Naive thymus-derived CD8-positive, alpha-beta T cell (primary cell): ENCODE results near the gene PALM3. TPM values are rescaled to one million over a fixed set of nuclear protein-coding genes. Genes with fewer than 3 reads are reported as not detected.
"Not testable (repeated sequence)": the region's sequence is repeated elsewhere in the genome, so short reads cannot be mapped to it uniquely, and the experiment has no call there.

Experiments used
- ATAC-seq, 2 donors: fragments of 150-1000 bp; cut with Tn5 transposase in 1 of 2; sonication (Bioruptor Pico), chemical (Tn5 transposase) in 1 of 2; 1 replicate in 1 of 2; 2 replicates in 1 of 2; pipeline ENCODE4 v1.10.0; 2021; ENCODE audit warnings: mild to moderate bottlenecking in 2 of 2, moderate library complexity in 2 of 2
- POLR2A ChIA-PET: fragments of 350-600 bp; sonication (Branson Sonifier 250); formaldehyde crosslinking; loops from one replicate; lab custom pipeline; 2021; ENCODE audit warnings: antibody characterized with exemption; lab: Charles Lee
- DNase-seq, 10 donors: peaks; one replicate each; pipeline versions ENCODE4 v3.0.0 to v3.0.0-alpha.2; 2020 to 2022
- H3K27ac Mint-ChIP-seq, 10 donors: one replicate each; pipeline ENCODE4 v1.8.0; 2020 to 2022; ENCODE audit warnings: mild to moderate bottlenecking in 10 of 10, mixed read lengths in 10 of 10, moderate library complexity in 4 of 10, inconsistent platforms in 1 of 10
- H3K27me3 Mint-ChIP-seq, 5 donors: one replicate each; pipeline ENCODE4 v1.8.0; 2021 to 2022; ENCODE audit warnings: mixed read lengths in 5 of 5
- H3K36me3 Mint-ChIP-seq, 3 donors: one replicate each; pipeline ENCODE4 v1.8.0; 2020 to 2022; ENCODE audit warnings: mixed read lengths in 3 of 3, mild to moderate bottlenecking in 2 of 3, inconsistent platforms in 1 of 3
- H3K4me1 Mint-ChIP-seq, 4 donors: one replicate each; pipeline ENCODE4 v1.8.0; 2021 to 2022; ENCODE audit warnings: mixed read lengths in 4 of 4
- H3K4me3 Mint-ChIP-seq, 10 donors: one replicate each; pipeline ENCODE4 v1.8.0; 2020 to 2022; ENCODE audit warnings: mild to moderate bottlenecking in 10 of 10, mixed read lengths in 10 of 10, moderate library complexity in 6 of 10, inconsistent platforms in 1 of 10
- H3K9me3 Mint-ChIP-seq, 9 donors: one replicate each; pipeline ENCODE4 v1.8.0; 2020 to 2022; ENCODE audit warnings: mixed read lengths in 9 of 9, mild to moderate bottlenecking in 3 of 9, inconsistent platforms in 1 of 9, moderate library complexity in 1 of 9
- polyA plus RNA-seq, 3 donors: library from polyadenylated mRNA; unstranded; fragments of 300-500 nt; fragmentation: Illumina TruSeq; gene quantifications; one replicate each; pipeline ENCODE4 v1.2.3, GENCODE V29; 2021
- total RNA-seq, 8 experiments: library from RNA in 2 of 8; stranded (reverse) in 2 of 8; gene quantifications; one replicate each; pipeline ENCODE4 v1.2.3 and lab custom pipeline; 2021 to 2026

The PALM3 gene
- total and polyA plus RNA-seq, 5 experiments from 2014 or later, result 0.13 TPM; not detected in 4

- Mint-ChIP-seq H3K4me1 (peaks cover 10 to 28% (median 20%) of the 10 kb centered on the region in 4 donors), H3K27me3 (peaks cover 16 to 38% (median 21%) of the 10 kb centered on the region in 5 donors), H3K36me3 (peaks cover 0 to 30% (median 16%) of the 10 kb centered on the region in 3 donors), H3K9me3 (peaks cover 0 to 2% (median 0%) of the 10 kb centered on the region in 9 donors), H3K4me3 (peak overlapping the region in 1 of 10 donors; percentile 3), H3K27ac (no peak overlapping the region)
- POLR2A ChIA-PET, result interaction anchor here (0.7 to 1.1 kb wide), 2 partner anchors 10 to 25 kb away, joined by 3 to 4 read pairs; partner anchors contain the start of gene IL27RA
- ATAC-seq, result no peak
- DNase-seq, result no peak
Observed at GRCh38 chr19:14056069-14056666, 5.7 kb downstream of the PALM3 start.

GRCh38 chr19:14055396-14055795 lies 6.5 kb downstream of the PALM3 start:
- peak overlapping the region in 3 of 10 donors; percentile 26 to 68 (median 37) for H3K27ac Mint-ChIP-seq
- ATAC-seq, result no peak
- H3K36me3 Mint-ChIP-seq, result peaks cover 0 to 38% (median 17%) of the 10 kb centered on the region in 3 donors

GRCh38 chr19:14054721-14055120 lies 7.2 kb downstream of the PALM3 start:
- no peak overlapping the region for H3K4me3 Mint-ChIP-seq
- H3K9me3 Mint-ChIP-seq, result peaks cover 0 to 2% (median 0%) of the 10 kb centered on the region in 9 donors
- H3K27me3 Mint-ChIP-seq, result peaks cover 9 to 24% (median 16%) of the 10 kb centered on the region in 5 donors
- POLR2A ChIA-PET, result interaction anchor here (0.6 to 0.8 kb wide), 2 partner anchors 176 to 260 kb away, joined by 3 read pairs; partner anchors contain the start of gene ZSWIM4
- no peak overlapping the region for H3K27ac Mint-ChIP-seq
- ATAC-seq, result peak in 1 of 2 donors; percentile 11
- no peak for DNase-seq
- H3K4me1 Mint-ChIP-seq, result peaks cover 10 to 27% (median 19%) of the 10 kb centered on the region in 4 donors
- H3K36me3 Mint-ChIP-seq, result peaks cover 0 to 45% (median 19%) of the 10 kb centered on the region in 3 donors

More at GRCh38 chr19:14055396-14055795, 6.5 kb downstream of the PALM3 start:
- H3K4me3 Mint-ChIP-seq, result no peak overlapping the region
- H3K9me3 Mint-ChIP-seq, result peaks cover 0 to 2% (median 0%) of the 10 kb centered on the region in 9 donors
- no peak for DNase-seq
- H3K27me3 Mint-ChIP-seq, result peaks cover 14 to 30% (median 18%) of the 10 kb centered on the region in 5 donors
- POLR2A ChIA-PET, result interaction anchor here (0.7 kb wide), 1 partner anchor 10 kb away, joined by 3 read pairs; no protein-coding TSS in a partner anchor
- H3K4me1 Mint-ChIP-seq, result peaks cover 10 to 28% (median 20%) of the 10 kb centered on the region in 4 donors

- Mint-ChIP-seq H3K9me3 (peaks cover 0 to 2% (median 0%) of the 10 kb centered on the region in 9 donors), H3K36me3 (peaks cover 0 to 50% (median 19%) of the 10 kb centered on the region in 3 donors), H3K4me1 (peaks cover 10 to 25% (median 19%) of the 10 kb centered on the region in 4 donors), H3K4me3 (no peak overlapping the region), H3K27ac (peak overlapping the region in 7 of 10 donors; percentile 40 to 84 (median 60)), H3K27me3 (peaks cover 9 to 20% (median 12%) of the 10 kb centered on the region in 5 donors)
- POLR2A ChIA-PET, result interaction anchor here (0.8 kb wide), 1 partner anchor 259 kb away, joined by 3 read pairs; the partner anchor contains the start of gene ZSWIM4
- ATAC-seq (no peak), DNase-seq (no peak)
Observed at GRCh38 chr19:14054099-14054498, 7.8 kb downstream of the PALM3 start.

GRCh38 chr19:14053500-14053899 lies 8.4 kb downstream of the PALM3 start:
- Mint-ChIP-seq H3K36me3 (peaks cover 0 to 55% (median 22%) of the 10 kb centered on the region in 3 donors), H3K4me1 (peaks cover 5 to 21% (median 15%) of the 10 kb centered on the region in 4 donors), H3K4me3 (peak overlapping the region in 1 of 10 donors; percentile 55), H3K9me3 (peaks cover 0 to 2% (median 0%) of the 10 kb centered on the region in 9 donors), H3K27ac (peak overlapping the region in 5 of 10 donors; percentile 40 to 75 (median 44)), H3K27me3 (peaks cover 3 to 14% (median 8%) of the 10 kb centered on the region in 5 donors)
- DNase-seq (no peak), ATAC-seq (no peak)
- POLR2A ChIA-PET, result interaction anchor here (1.2 to 2.0 kb wide), 4 partner anchors 11 to 182 kb away, joined by 3 to 5 read pairs (median 3); partner anchors contain the start of genes IL27RA and RFX1

- no peak for DNase-seq
- H3K27me3 Mint-ChIP-seq, result peaks cover 0 to 9% (median 3%) of the 10 kb centered on the region in 5 donors
- peaks cover 4 to 18% (median 12%) of the 10 kb centered on the region in 4 donors for H3K4me1 Mint-ChIP-seq
- H3K27ac Mint-ChIP-seq, result peak overlapping the region in 3 of 10 donors; percentile 37 to 85 (median 47)
- POLR2A ChIA-PET, result interaction anchor here (1.2 to 2.0 kb wide), 4 partner anchors 11 to 182 kb away, joined by 3 to 5 read pairs (median 3); partner anchors contain the start of genes IL27RA and RFX1
- H3K9me3 Mint-ChIP-seq, result peaks cover 0 to 2% (median 0%) of the 10 kb centered on the region in 9 donors
- ATAC-seq, result no peak
- H3K4me3 Mint-ChIP-seq, result peak overlapping the region in 1 of 10 donors; percentile 55
- peaks cover 0 to 59% (median 25%) of the 10 kb centered on the region in 3 donors for H3K36me3 Mint-ChIP-seq
Observed at GRCh38 chr19:14053032-14053431, 8.8 kb downstream of the PALM3 start.

GRCh38 chr19:14052470-14052869 lies 9.4 kb downstream of the PALM3 start:
- ATAC-seq, result no peak
- H3K36me3 Mint-ChIP-seq, result peaks cover 0 to 64% (median 25%) of the 10 kb centered on the region in 3 donors
- H3K4me3 Mint-ChIP-seq, result no peak overlapping the region
- POLR2A ChIA-PET, result interaction anchor here (0.7 to 2.0 kb wide), 5 partner anchors 10 to 181 kb away, joined by 3 to 5 read pairs (median 3); partner anchors contain the start of genes IL27RA and RFX1
- DNase-seq, result no peak
- peaks cover 0 to 4% (median 0%) of the 10 kb centered on the region in 5 donors for H3K27me3 Mint-ChIP-seq
- peaks cover 4 to 14% (median 8%) of the 10 kb centered on the region in 4 donors for H3K4me1 Mint-ChIP-seq
- H3K27ac Mint-ChIP-seq, result peak overlapping the region in 3 of 10 donors; percentile 43 to 88 (median 65)
- peaks cover 0 to 2% (median 0%) of the 10 kb centered on the region in 9 donors for H3K9me3 Mint-ChIP-seq

GRCh38 chr19:14051980-14052379 lies 9.9 kb downstream of the PALM3 start:
- Mint-ChIP-seq H3K36me3 (peaks cover 0 to 68% (median 25%) of the 10 kb centered on the region in 3 donors), H3K9me3 (peaks cover 0 to 2% (median 0%) of the 10 kb centered on the region in 9 donors), H3K27me3 (peaks cover 0 to 3% (median 0%) of the 10 kb centered on the region in 5 donors), H3K4me3 (no peak overlapping the region), H3K27ac (peak overlapping the region in 2 of 10 donors; percentile 65 to 88), H3K4me1 (peaks cover 3 to 12% (median 8%) of the 10 kb centered on the region in 4 donors)
- POLR2A ChIA-PET, result interaction anchor here (0.7 to 2.0 kb wide), 2 partner anchors 19 to 20 kb away, joined by 3 to 5 read pairs; partner anchors contain the start of gene IL27RA
- DNase-seq (no peak), ATAC-seq (no peak)

GRCh38 chr19:14050961-14051360 lies 10.9 kb downstream of the PALM3 start:
- ATAC-seq, DNase-seq, H3K27ac Mint-ChIP-seq, H3K9me3 Mint-ChIP-seq, POLR2A ChIA-PET, H3K4me3 Mint-ChIP-seq, H3K27me3 Mint-ChIP-seq: not testable (repeated sequence)
- H3K4me1 Mint-ChIP-seq, result peaks cover 1 to 19% (median 9%) of the 10 kb centered on the region in 4 donors
- peaks cover 0 to 77% (median 27%) of the 10 kb centered on the region in 3 donors for H3K36me3 Mint-ChIP-seq

- ATAC-seq (no peak), DNase-seq (no peak)
- peak overlapping the region in 4 of 10 donors; percentile 19 to 71 (median 51) for H3K27ac Mint-ChIP-seq
- peaks cover 0 to 2% (median 0%) of the 10 kb centered on the region in 9 donors for H3K9me3 Mint-ChIP-seq
- no peak overlapping the region for H3K4me3 Mint-ChIP-seq
- H3K36me3 Mint-ChIP-seq, result peaks cover 0 to 82% (median 27%) of the 10 kb centered on the region in 3 donors
- peaks cover 3 to 19% (median 10%) of the 10 kb centered on the region in 4 donors for H3K4me1 Mint-ChIP-seq
- H3K27me3 Mint-ChIP-seq, result no peaks in the 10 kb centered on the region
- POLR2A ChIA-PET, result interaction anchor here (0.6 to 0.7 kb wide), 2 partner anchors 276 to 301 kb away, joined by 4 to 5 read pairs; partner anchors contain the start of gene C19orf53
Observed at GRCh38 chr19:14050512-14050911, 11.4 kb downstream of the PALM3 start.

- ATAC-seq (peak; percentile 72 to 89), DNase-seq (peak; percentile 54 to 81 (median 70))
- Mint-ChIP-seq H3K4me1 (peaks cover 1 to 12% (median 7%) of the 10 kb centered on the region in 4 donors), H3K27ac (peak overlapping the region in 8 of 10 donors; percentile 13 to 82 (median 72)), H3K4me3 (no peak overlapping the region), H3K9me3 (peaks cover 0 to 2% (median 0%) of the 10 kb centered on the region in 9 donors), H3K27me3 (no peaks in the 10 kb centered on the region), H3K36me3 (peaks cover 0 to 88% (median 27%) of the 10 kb centered on the region in 3 donors)
- POLR2A ChIA-PET, result interaction anchor here (0.7 to 1.7 kb wide), 7 partner anchors 17 to 259 kb away, joined by 3 to 5 read pairs (median 4); partner anchors contain the start of genes DCAF15, IL27RA and RFX1
Observed at GRCh38 chr19:14048443-14049153, 13.3 kb downstream of the PALM3 start.
